Duodenal mucosa (tissue), 2 donors: ENCODE measurements around the gene MED10.
"Not testable (repeated sequence)": the region's sequence is repeated elsewhere in the genome, so short reads cannot be mapped to it uniquely, and the experiment has no call there.

Source experiments
- H3K27ac ChIP-seq: one replicate; pipeline ENCODE4 v1.7.0; 2013; ENCODE audit warnings: low read depth, low read length
- H3K27me3 ChIP-seq, 2 donors: one replicate each; pipeline ENCODE4 v1.7.0; 2013; ENCODE audit warnings: low read length in 2 of 2, control low read depth in 1 of 2; ENCODE audit not compliant: insufficient read depth in 2 of 2, control insufficient read depth in 1 of 2
- H3K36me3 ChIP-seq, 2 donors: one replicate each; pipeline ENCODE4 v1.7.0; 2013; ENCODE audit warnings: low read length in 2 of 2, control low read depth in 1 of 2; ENCODE audit not compliant: insufficient read depth in 2 of 2, control insufficient read depth in 1 of 2
- H3K4me1 ChIP-seq, 2 donors: one replicate each; pipeline ENCODE4 v1.7.0; 2013; ENCODE audit warnings: low read length in 2 of 2, control low read depth in 1 of 2; ENCODE audit not compliant: insufficient read depth in 2 of 2, control insufficient read depth in 1 of 2
- H3K4me3 ChIP-seq, 2 donors: one replicate each; pipeline ENCODE4 v1.7.0; 2013; ENCODE audit warnings: low read length in 2 of 2, low read depth in 1 of 2
- H3K9ac ChIP-seq, 2 donors: one replicate each; pipeline ENCODE4 v1.7.0; 2013; ENCODE audit warnings: low read length in 2 of 2, low read depth in 1 of 2
- H3K9me3 ChIP-seq, 2 donors: one replicate each; pipeline ENCODE4 v1.7.0; 2013; ENCODE audit warnings: low read length in 2 of 2, control low read depth in 1 of 2; ENCODE audit not compliant: control insufficient read depth in 1 of 2

The MED10 gene

GRCh38 chr5:6361101-6361500, 17.2 kb downstream of the MED10 start:
- peaks cover 0 to 2% of the 10 kb centered on the region in 2 donors for H3K9me3 ChIP-seq
- no peak overlapping the region for H3K9ac ChIP-seq
- H3K4me3 ChIP-seq: no peak overlapping the region
- H3K36me3 ChIP-seq: peaks cover 9 to 20% of the 10 kb centered on the region in 2 donors
- H3K27ac ChIP-seq: no peak overlapping the region
- no peaks in the 10 kb centered on the region for H3K27me3 ChIP-seq
- no peaks in the 10 kb centered on the region for H3K4me1 ChIP-seq

GRCh38 chr5:6360323-6361072, 17.8 kb downstream of the MED10 start:
- no peak overlapping the region for H3K27ac ChIP-seq
- H3K27me3 ChIP-seq: no peaks in the 10 kb centered on the region
- peaks cover 0 to 2% of the 10 kb centered on the region in 2 donors for H3K9me3 ChIP-seq
- H3K4me3 ChIP-seq: no peak overlapping the region
- H3K9ac ChIP-seq: no peak overlapping the region
- peaks cover 9 to 19% of the 10 kb centered on the region in 2 donors for H3K36me3 ChIP-seq
- no peaks in the 10 kb centered on the region for H3K4me1 ChIP-seq

- H3K4me3 ChIP-seq: no peak overlapping the region
- no peak overlapping the region for H3K27ac ChIP-seq
- peaks cover 9 to 19% of the 10 kb centered on the region in 2 donors for H3K36me3 ChIP-seq
- peaks cover 0 to 2% of the 10 kb centered on the region in 2 donors for H3K9me3 ChIP-seq
- H3K9ac ChIP-seq: no peak overlapping the region
- H3K4me1 ChIP-seq: no peaks in the 10 kb centered on the region
- H3K27me3 ChIP-seq: no peaks in the 10 kb centered on the region
Observed at GRCh38 chr5:6359555-6360322, 18.6 kb downstream of the MED10 start.

GRCh38 chr5:6358434-6358820, 19.9 kb downstream of the MED10 start:
- no peak overlapping the region for H3K4me3 ChIP-seq
- no peak overlapping the region for H3K27ac ChIP-seq
- peaks cover 9 to 19% of the 10 kb centered on the region in 2 donors for H3K36me3 ChIP-seq
- no peak overlapping the region for H3K9ac ChIP-seq
- no peaks in the 10 kb centered on the region for H3K27me3 ChIP-seq
- no peaks in the 10 kb centered on the region for H3K4me1 ChIP-seq
- H3K9me3 ChIP-seq: peaks cover 0 to 2% of the 10 kb centered on the region in 2 donors

- H3K9me3 ChIP-seq, H3K4me1 ChIP-seq, H3K27ac ChIP-seq, H3K4me3 ChIP-seq, H3K9ac ChIP-seq, H3K27me3 ChIP-seq: not testable (repeated sequence)
- H3K36me3 ChIP-seq: peaks cover 9 to 16% of the 10 kb centered on the region in 2 donors
Observed at GRCh38 chr5:6357817-6358433, 20.4 kb downstream of the MED10 start.

- Histone ChIP-seq H3K27ac (no peak overlapping the region), H3K36me3 (peaks cover 8 to 9% of the 10 kb centered on the region in 2 donors), H3K27me3 (no peaks in the 10 kb centered on the region), H3K4me1 (no peaks in the 10 kb centered on the region), H3K9me3 (peaks cover 0 to 2% of the 10 kb centered on the region in 2 donors), H3K4me3 (no peak overlapping the region), H3K9ac (no peak overlapping the region)
Observed at GRCh38 chr5:6356578-6357164, 21.7 kb downstream of the MED10 start.

- no peak overlapping the region for H3K4me3 ChIP-seq
- H3K9me3 ChIP-seq: peaks cover 0 to 2% of the 10 kb centered on the region in 2 donors
- H3K36me3 ChIP-seq: peaks cover 3% of the 10 kb centered on the region in 2 donors
- H3K27ac ChIP-seq: no peak overlapping the region
- no peaks in the 10 kb centered on the region for H3K27me3 ChIP-seq
- H3K9ac ChIP-seq: no peak overlapping the region
- H3K4me1 ChIP-seq: no peaks in the 10 kb centered on the region
Observed at GRCh38 chr5:6355294-6355693, 23.1 kb downstream of the MED10 start.

- Histone ChIP-seq H3K27me3 (no peaks in the 10 kb centered on the region), H3K9ac (no peak overlapping the region), H3K4me3 (no peak overlapping the region), H3K27ac (no peak overlapping the region), H3K36me3 (peaks cover 3% of the 10 kb centered on the region in 2 donors), H3K4me1 (no peaks in the 10 kb centered on the region), H3K9me3 (peaks cover 0 to 2% of the 10 kb centered on the region in 2 donors)
Observed at GRCh38 chr5:6354848-6355247, 23.5 kb downstream of the MED10 start.

GRCh38 chr5:6353602-6354302, 24.6 kb downstream of the MED10 start:
- no peaks in the 10 kb centered on the region for H3K27me3 ChIP-seq
- no peak overlapping the region for H3K4me3 ChIP-seq
- H3K36me3 ChIP-seq: peaks cover 3% of the 10 kb centered on the region in 2 donors
- no peak overlapping the region for H3K27ac ChIP-seq
- H3K4me1 ChIP-seq: peaks cover 0 to 5% of the 10 kb centered on the region in 2 donors
- H3K9me3 ChIP-seq: peaks cover 0 to 2% of the 10 kb centered on the region in 2 donors
- H3K9ac ChIP-seq: no peak overlapping the region
